GM19372 (cell line): ENCODE measurements around the gene IL2RA.

Experiments
- ATAC-seq: cut with Tn5 transposase; IDR thresholded peaks from one replicate; pipeline ENCODE4 v1.9.1; 2021; ENCODE audit warnings: mild to moderate bottlenecking, low read depth, moderate library complexity; ENCODE audit not compliant: unreplicated experiment

The IL2RA gene

DNA sequence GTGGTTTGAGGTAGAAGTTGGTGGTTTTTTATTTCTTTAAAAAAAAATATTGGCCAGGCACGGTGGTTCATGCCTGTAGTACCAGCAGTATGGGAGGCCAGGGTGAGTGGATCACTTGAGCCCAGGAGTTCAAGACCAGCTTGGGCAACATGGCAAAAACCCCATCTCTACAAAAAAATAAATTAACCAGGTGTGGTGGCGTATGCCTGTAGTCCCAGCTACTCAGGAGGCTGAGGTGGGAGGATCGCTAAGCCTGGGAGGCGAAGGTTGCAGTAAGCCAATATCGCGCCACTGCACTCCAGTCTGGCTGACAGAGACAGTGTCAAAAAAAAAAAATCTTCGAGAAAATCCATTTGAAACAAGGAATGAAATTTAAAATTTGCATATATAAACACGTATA, 1.1 kb downstream of the IL2RA start:
- no peak for ATAC-seq

DNA sequence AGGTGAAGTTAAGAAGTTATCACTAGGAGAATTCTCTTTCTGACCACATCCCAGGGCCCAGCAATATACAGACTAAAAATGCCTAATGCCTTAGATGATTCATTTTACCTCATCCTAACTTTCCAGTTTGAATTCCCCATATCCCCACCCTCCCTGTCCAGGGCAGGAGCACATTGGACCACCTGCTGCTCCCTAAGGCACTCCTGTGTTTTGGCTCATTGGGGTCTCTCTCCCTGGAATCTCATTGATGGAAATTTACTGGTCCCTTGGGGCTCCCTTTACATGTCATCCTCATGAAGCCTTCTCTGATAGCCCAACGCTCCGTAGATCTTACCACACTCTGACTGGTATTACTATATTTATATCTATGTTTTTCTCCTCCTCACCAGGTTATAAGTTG, 2.7 kb downstream of the IL2RA start:
- ATAC-seq = no peak

DNA sequence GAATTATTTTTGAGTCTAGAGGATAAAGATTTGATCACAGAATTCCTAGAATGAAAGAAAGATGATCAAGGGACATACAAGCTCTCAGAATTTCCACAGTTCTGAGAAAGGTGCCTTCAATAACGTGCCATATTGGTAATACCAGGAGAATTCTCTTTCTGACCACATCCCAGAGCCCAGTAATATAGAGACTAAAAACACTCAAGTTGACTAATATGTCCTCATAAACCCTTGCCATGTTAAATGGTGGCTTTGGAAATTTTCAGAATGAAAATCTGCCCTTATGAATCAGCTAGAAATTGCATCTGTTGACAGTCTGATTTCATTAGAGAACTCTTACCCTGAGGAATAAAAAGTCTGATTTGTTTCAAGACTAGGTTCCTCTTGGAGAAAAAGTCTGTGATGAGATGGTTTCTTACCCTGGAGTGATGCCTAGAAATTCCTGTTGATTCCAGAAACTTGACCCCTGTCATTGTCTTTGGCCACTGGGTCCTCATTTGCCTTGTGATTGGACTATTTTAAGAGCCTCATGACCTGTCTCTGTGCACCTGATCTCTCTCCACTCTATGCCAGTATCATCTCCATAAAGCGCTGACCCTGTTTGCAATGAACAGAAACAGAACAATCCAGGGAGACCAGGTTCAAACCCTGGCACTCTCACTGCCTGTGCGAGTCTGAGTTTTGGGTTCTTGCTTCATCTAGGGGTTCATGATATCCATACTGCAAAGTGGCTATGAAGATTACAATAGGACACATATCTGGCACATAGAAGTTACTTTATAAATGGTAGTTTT, 3.3 kb downstream of the IL2RA start:
- no peak for ATAC-seq

DNA sequence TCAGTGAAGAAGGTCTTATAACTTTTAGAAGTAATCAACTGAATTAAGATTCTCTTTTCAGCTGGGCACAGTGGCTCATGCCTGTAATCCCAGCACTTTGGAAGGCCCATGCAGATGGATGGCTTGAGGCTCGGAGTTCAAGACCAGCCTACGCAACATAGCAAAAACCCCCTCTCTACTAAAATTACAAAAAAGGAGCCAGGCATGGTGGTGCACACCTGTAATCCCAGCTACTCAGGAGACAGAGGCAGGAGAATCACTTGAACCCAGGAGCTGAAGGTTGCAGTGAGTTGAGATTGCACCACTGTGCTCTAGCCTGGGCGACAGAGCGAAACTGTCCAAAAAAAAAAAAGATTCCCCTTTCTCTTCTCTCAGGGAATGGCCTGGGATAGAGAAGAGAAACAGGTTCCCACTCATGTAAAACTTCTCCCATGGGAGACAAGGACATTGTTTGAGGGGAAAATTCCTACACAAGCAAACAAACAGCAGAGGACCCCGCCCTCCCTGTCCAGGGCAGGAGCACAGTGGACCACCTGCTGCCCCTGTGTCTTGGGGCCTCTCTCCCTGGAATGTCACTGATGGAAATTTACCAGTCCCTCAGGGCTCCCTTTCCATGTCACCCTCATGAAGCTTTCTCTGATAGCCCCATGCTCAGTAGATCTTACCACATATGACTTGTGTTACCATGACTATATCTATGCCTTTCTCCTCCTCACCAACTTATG, 5.6 kb downstream of the IL2RA start:
- ATAC-seq = no peak

DNA sequence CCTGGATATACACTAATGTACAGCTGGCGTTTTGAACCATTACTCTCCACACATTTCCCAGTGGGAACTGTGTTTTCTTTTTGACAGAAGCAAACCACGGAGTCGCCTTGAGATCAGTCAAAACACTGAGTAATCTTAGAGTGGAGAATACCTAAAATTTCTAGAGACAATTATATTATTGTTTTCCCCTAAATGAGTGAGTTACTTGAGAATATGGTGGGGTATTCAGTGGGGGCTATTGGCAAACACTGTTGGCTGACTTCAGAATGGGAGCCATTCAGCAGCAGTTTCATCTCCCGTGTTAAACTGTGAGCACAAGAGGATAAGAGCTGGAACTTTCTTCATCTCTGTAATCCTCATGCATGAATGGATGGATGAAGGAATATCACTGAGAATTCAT, 6.2 kb downstream of the IL2RA start:
- ATAC-seq = no peak

DNA sequence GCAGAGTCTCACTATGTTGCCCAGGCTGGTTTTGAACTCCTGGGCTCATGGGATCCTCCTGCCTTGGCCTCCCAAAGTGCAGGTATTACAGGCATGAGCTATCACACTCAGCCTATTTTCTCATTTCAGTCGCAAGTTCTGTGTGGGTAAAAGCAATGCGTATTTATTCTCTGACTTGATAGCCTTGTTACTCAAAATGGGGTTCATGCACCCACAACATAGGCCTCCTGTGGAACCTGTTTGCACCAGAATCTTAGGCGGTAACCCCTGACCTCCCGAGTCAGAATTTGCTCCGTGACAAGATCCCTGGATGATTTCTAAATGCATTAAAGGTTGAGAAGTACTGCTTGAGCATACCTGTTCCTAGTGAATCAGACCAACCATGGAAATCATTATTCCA, 7.3 kb downstream of the IL2RA start:
- ATAC-seq = no peak

- no peak for ATAC-seq
Observed at GRCh38 chr10:6053816-6054631, 8.1 kb downstream of the IL2RA start.

DNA sequence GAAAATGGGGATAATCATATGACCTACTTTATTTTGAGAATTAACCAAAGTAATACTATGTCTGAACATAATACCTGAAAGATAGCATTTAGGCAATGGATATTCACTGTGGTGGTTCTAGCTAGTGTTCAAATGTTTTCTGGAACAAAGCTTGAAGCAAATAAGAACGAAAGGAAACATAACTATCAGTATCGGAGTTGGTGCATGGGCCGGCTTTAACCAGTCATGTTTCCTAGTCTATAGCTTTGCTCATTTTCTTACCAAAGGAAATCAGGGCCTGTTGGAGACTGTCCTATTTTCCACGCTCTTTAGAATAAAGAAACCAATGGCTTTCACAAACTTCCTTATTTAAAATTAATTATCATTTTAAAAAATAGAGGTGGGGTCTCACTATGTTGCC, 8.9 kb downstream of the IL2RA start:
- ATAC-seq = no peak

GRCh38 chr10:6052247-6053221, 9.6 kb downstream of the IL2RA start:
- no peak for ATAC-seq

GRCh38 chr10:6050801-6051445, 11.2 kb downstream of the IL2RA start:
- peak; percentile 77 for ATAC-seq

- no peak for ATAC-seq
Observed at GRCh38 chr10:6049031-6049400, 13.2 kb downstream of the IL2RA start.

DNA sequence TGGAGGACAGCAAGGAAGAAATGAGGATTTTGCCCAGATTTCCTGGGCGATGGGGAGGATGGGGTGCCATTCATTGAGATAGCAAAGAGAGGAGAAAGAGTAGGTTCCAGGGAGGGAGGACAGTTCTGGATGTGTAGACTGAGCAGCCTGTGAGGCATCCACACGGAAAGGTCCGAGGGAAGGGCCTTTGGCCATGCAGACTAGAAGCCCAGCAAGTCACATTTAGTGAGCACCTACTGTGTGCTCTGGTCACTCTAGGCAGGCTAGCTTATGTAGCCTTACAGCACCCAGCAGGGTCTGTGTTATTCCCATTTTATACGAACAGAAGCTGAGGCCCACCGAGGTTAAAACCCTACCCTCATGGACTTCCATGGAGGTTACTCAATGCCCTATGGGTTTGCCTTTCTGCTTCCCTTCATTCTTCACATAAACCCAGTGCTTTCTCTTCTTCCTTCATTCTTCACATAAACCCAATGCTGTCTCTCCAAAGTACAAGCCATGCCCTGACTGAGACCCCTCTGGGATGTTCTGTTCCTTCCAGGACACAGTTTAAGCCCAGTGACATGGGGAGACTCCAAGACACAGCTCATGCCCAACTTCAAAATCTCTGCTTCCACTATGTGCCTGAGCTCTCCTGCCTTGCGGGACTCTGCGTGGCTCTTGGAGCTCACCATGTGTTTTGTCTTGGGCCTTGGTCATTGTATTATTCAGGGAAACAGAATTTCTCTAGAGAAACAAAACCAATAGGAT, 13.7 kb downstream of the IL2RA start:
- no peak for ATAC-seq

DNA sequence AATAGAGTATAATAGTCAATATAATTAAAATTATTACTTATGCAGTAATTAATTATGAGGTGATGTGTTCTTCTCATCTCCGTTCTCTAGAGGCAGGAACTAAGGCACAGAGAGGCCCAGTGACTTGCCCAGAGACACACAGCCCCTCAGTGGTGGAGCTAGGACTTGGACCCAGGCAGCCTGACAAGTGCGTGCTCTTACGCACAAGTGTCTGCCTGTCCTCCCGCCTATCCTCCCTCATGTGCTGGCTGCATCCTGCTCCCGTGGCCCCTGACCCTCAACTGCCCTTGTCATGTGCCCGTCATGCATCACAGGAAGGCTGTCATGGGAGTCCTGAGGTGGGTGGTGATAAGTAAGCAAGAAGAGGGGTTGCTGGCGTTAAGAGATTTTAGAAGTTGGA, 14.3 kb downstream of the IL2RA start:
- no peak for ATAC-seq

GRCh38 chr10:6046773-6047611, 15.2 kb downstream of the IL2RA start:
- no peak for ATAC-seq

GRCh38 chr10:6045878-6046772, 16.0 kb downstream of the IL2RA start:
- ATAC-seq = no peak

DNA sequence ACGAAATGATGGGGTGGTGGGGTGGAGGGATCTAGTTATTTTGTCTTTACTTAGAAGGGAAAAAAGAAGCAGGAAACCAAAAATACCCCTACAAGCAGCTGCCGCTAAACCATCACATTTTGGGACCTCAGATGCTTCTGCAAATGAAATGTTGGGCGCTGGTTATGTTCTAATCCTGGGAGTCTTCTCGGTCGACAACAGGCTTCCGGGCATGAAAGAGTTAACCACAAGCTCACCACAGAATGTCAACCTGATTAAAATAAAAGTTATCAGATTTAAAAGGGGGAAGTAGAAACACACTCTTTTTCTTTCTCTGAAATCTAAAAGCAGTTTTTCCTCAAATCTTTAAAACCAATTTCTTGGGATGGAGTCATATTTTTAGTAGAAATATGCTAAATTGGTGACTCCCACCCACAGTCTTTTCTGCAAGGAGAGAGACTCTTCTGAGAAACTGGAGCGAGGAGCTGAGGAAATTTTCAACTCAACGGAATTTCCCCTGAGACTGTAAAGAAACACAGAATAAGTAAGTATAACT, 16.8 kb downstream of the IL2RA start:
- no peak for ATAC-seq
